ENCODE data around the gene ARID3C.
A peak's percentile ranks its signal among the peaks of the same experiment; 100 is the strongest.

- TF ChIP-seq ZNF843 (tag by site-specific recombination; IDR thresholded peaks at IDR 0.05): no peak
- TF ChIP-seq ZNF362 (tag by site-specific recombination; IDR thresholded peaks at IDR 0.05): no peak
- no peak for TF ChIP-seq TCF7L2 (IDR thresholded peaks at IDR 0.05; ENCODE audit: borderline replicate concordance, low read depth, low read length)
- no peak for TF ChIP-seq ZNF223 (tag by site-specific recombination; IDR thresholded peaks at IDR 0.05)
- TF ChIP-seq CTCF (tag by site-specific recombination; IDR thresholded peaks at IDR 0.05): no peak
- no peak for TF ChIP-seq REST (tag by site-specific recombination; IDR thresholded peaks at IDR 0.05)
- TF ChIP-seq ZNF776 (tag by site-specific recombination; IDR thresholded peaks at IDR 0.05; ENCODE audit: borderline replicate concordance): no peak
- TF ChIP-seq ZNF140 (tag by site-specific recombination; IDR thresholded peaks at IDR 0.05): no peak
- peak; percentile 94 for TF ChIP-seq SP2 (tag by site-specific recombination; IDR thresholded peaks at IDR 0.05)
- TF ChIP-seq ZNF24 (tag by site-specific recombination; IDR thresholded peaks at IDR 0.05): no peak
- TF ChIP-seq ZXDB (tag by site-specific recombination; IDR thresholded peaks at IDR 0.05): peak; percentile 14; the same call in 1 of the 2 replicates
- no peak for TF ChIP-seq ZNF121 (tag by site-specific recombination; IDR thresholded peaks at IDR 0.05)
- no peak for TF ChIP-seq ZNF211 (tag by site-specific recombination; IDR thresholded peaks at IDR 0.05; ENCODE audit: low read depth)
Measured at GRCh38 chr9:34620061-34620994, 8.5 kb downstream of the ARID3C start, which contains the start of gene DCTN3.
